ENCODE data around the gene TICRR. TPM values are rescaled to one million over a fixed set of nuclear protein-coding genes. Genes with fewer than 3 reads are reported as not detected.

Gene TICRR
- polyA plus RNA-seq, 2 of the 4 experiments (the other 2 are of a cell fraction), result 7.8 to 11.6 TPM

DNA sequence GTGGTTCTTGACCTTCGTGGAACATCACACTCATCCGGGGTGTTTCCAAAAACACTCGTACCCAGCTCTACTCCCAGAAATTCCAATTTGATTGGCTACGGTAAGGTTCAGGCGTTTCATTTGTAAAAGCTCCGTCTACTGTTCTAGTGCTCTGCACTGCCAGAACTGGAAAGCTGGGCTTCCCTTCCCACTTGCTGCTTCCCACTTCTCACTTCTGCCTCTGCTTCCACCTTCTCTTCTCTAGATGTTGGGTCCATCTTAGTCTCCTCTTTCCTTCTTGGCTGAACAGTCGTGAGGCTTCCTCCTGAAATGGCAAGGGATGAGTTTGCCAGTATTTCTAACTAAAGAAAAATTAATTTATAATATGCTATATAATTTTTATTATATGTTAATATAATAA is 49.1 kb upstream of the TICRR start:
- CTCF ChIA-PET, result no interaction called here

More for the DNA sequence above, 49.1 kb upstream of the TICRR start:
- Histone ChIP-seq H3K9me3 (no peaks in the 10 kb centered on the region), H3K27ac (no peak overlapping the region), H3K4me1 (no peaks in the 10 kb centered on the region), H3K4me3 (no peak overlapping the region), H3K4me2 (no peak overlapping the region)
- DNase-seq (ENCODE audit: low read depth in 1 of 2, low spot score in 1 of 2) (no peak), FAIRE-seq (no peak), ATAC-seq (no peak)
- TF ChIP-seq NFE2L2 (conservative IDR thresholded peaks at IDR 0.05; ENCODE audit: low read length) (no peak), JUNB (IDR thresholded peaks at IDR 0.05) (no peak), JUN (IDR thresholded peaks at IDR 0.05) (no peak), GATA3 (IDR thresholded peaks at IDR 0.05; ENCODE audit: borderline replicate concordance) (no peak), HEYL (CRISPR knock-in tag; IDR thresholded peaks at IDR 0.05) (no peak), RFX5 (IDR thresholded peaks at IDR 0.05) (no peak), CTCF (IDR thresholded peaks at IDR 0.05) (no peak), HES2 (IDR thresholded peaks at IDR 0.05) (no peak), EP300 (IDR thresholded peaks at IDR 0.05) (no peak), PHF8 (IDR thresholded peaks at IDR 0.05; ENCODE audit: borderline replicate concordance, low read depth) (no peak), REST (IDR thresholded peaks at IDR 0.05) (no peak), RNF2 (IDR thresholded peaks at IDR 0.05; ENCODE audit: borderline replicate concordance, low read depth) (no peak), TP53 (CRISPR knock-in tag; IDR thresholded peaks at IDR 0.05) (no peak), CHD2 (IDR thresholded peaks at IDR 0.05; ENCODE audit: low read length, partially characterized antibody) (no peak), FOSB (CRISPR knock-in tag; IDR thresholded peaks at IDR 0.05) (no peak)
- TF ChIP-seq, protein P1, sequence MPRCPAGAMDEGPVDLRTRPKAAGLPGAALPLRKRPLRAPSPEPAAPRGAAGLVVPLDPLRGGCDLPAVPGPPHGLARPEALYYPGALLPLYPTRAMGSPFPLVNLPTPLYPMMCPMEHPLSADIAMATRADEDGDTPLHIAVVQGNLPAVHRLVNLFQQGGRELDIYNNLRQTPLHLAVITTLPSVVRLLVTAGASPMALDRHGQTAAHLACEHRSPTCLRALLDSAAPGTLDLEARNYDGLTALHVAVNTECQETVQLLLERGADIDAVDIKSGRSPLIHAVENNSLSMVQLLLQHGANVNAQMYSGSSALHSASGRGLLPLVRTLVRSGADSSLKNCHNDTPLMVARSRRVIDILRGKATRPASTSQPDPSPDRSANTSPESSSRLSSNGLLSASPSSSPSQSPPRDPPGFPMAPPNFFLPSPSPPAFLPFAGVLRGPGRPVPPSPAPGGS (IDR thresholded peaks at IDR 0.05), result no peak
- WGBS (ENCODE audit: missing lambda C conversion rate), result 78% methylated on average over 7 of the region's 7 CpGs
- POLR2A ChIA-PET, result no interaction called here
